Measurements from ENCODE around the gene ARL5A. TPM values are rescaled to one million over a fixed set of nuclear protein-coding genes. Genes with fewer than 3 reads are reported as not detected.

ARL5A gene
- total and polyA plus RNA-seq, 2 of the 4 experiments (the other 2 are of a cell fraction): 22.3 to 45.5 TPM

GRCh38 chr2:151782378-151783132 is 45.7 kb downstream of the ARL5A start:
- H3K18ac ChIP-seq (ENCODE audit: low read depth, low read length): no peak overlapping the region
- no peak overlapping the region for H2BK5ac ChIP-seq (ENCODE audit: low read depth, low read length, poor library complexity, severe bottlenecking)
- no peak for TF ChIP-seq BHLHE40 (IDR thresholded peaks at IDR 0.05; ENCODE audit: low read depth, low read length)
- no peak overlapping the region for H3K4ac ChIP-seq (ENCODE audit: low read depth, low read length)
- H3K14ac ChIP-seq (replicated peaks; ENCODE audit: low read depth, low read length): no peak overlapping the region
- H3K9me3 ChIP-seq (ENCODE audit: control insufficient read depth, insufficient read depth, low read length): no peaks in the 10 kb centered on the region; the same call in 1 of the 2 replicates
- H3K79me1 ChIP-seq (ENCODE audit: low read depth in 1 of 2, low read length in 2 of 2): no peaks in the 10 kb centered on the region
- no peaks in the 10 kb centered on the region for H4K20me1 ChIP-seq (ENCODE audit: insufficient read depth, low read length)
- dilution Hi-C loops (cut with HindIII; ENCODE audit: low sequenced_read_pairs, unreplicated experiment) (no loop called here), intact Hi-C loops (cut with micrococcal nuclease) (no loop called here), in situ Hi-C loops (cut with MboI; ENCODE audit: low sequenced_read_pairs) (no loop called here)
- no peak overlapping the region for H4K91ac ChIP-seq (ENCODE audit: insufficient read depth, low read depth, low read length)
- 84% methylated on average over 4 of the region's 6 CpGs; no CpG with 5 or more reads in 1 of the 2 experiments for WGBS, 2 experiments (ENCODE audit: extremely low coverage in 2 of 2, insufficient read length in 1 of 2)
- CTCF ChIA-PET: no interaction called here
- POLR2A ChIA-PET (ENCODE audit: unreplicated experiment): no interaction called here
- H3K4me3 ChIP-seq (ENCODE audit: insufficient read depth, low read depth, low read length): no peak overlapping the region
- no peak overlapping the region for H4K8ac ChIP-seq (ENCODE audit: low read depth in 2 of 2, low read length in 2 of 2)
- DNase-seq (no peak), ATAC-seq (ENCODE audit: low read depth) (no peak)
- no peaks in the 10 kb centered on the region for H3K27me3 ChIP-seq (ENCODE audit: control insufficient read depth, insufficient read depth, low read length)
- no peak overlapping the region for H3K27ac ChIP-seq (ENCODE audit: insufficient read depth, low read length)
- no TSS peak for BruUV-seq (replicated peaks)
- H3K36me3 ChIP-seq (ENCODE audit: control insufficient read depth, insufficient read depth, low read length): peaks cover 8% of the 10 kb centered on the region
- H2AFZ ChIP-seq (replicated peaks; ENCODE audit: low read length, poor library complexity): no peak overlapping the region
- no peak overlapping the region for H3K4me2 ChIP-seq (ENCODE audit: low read depth, low read length)
- no peak overlapping the region for H2AK9ac ChIP-seq (replicated peaks; ENCODE audit: low read depth, low read length, poor library complexity)
- no peak overlapping the region for H3K56ac ChIP-seq (ENCODE audit: extremely low read depth, insufficient read depth, low read length)
- no peak overlapping the region for H3K23ac ChIP-seq (ENCODE audit: low read depth, low read length)
- no peaks in the 10 kb centered on the region for H3K9me1 ChIP-seq (ENCODE audit: insufficient read depth, low read length)
- no peaks in the 10 kb centered on the region for H3K4me1 ChIP-seq (ENCODE audit: control insufficient read depth, insufficient read depth, low read length)
- no peak overlapping the region for H4K5ac ChIP-seq (ENCODE audit: low read depth, low read length)
- no peak overlapping the region for H2BK120ac ChIP-seq (ENCODE audit: low read depth, low read length)
- no peak overlapping the region for H2AK5ac ChIP-seq (ENCODE audit: low read depth, low read length)
- no peak overlapping the region for H2BK20ac ChIP-seq (ENCODE audit: low read depth, low read length)
- H3K9ac ChIP-seq (ENCODE audit: low read depth, low read length): no peak overlapping the region
- H2BK15ac ChIP-seq (ENCODE audit: low read depth, low read length): no peak overlapping the region

All from IMR-90 (cell line).